Subcutaneous adipose tissue (tissue), 4 donors: ENCODE measurements around the gene OR5AK2. TPM values are rescaled to one million over a fixed set of nuclear protein-coding genes. Genes with fewer than 3 reads are reported as not detected.

Source experiments
- CTCF ChIP-seq: fragments of 450-650 bp; IDR thresholded peaks from one replicate; pipeline ENCODE4 v1.5.1; 2016; ENCODE audit warnings: low read depth, mild to moderate bottlenecking, control low read depth, antibody characterized with exemption, moderate library complexity
- total RNA-seq, 4 donors: library from RNA; depleted of rRNA; stranded (reverse); fragments of >200 nt; gene quantifications; one replicate each; pipeline ENCODE4 v1.1.0, GENCODE V29; 2016

Gene OR5AK2
- total RNA-seq, 4 donors from 2014 or later: not detected

GRCh38 chr11:56990702-56991101 is 2.0 kb downstream of the OR5AK2 start:
- TF ChIP-seq CTCF: no peak

GRCh38 chr11:56994532-56994931 is 5.8 kb downstream of the OR5AK2 start:
- no peak for TF ChIP-seq CTCF

GRCh38 chr11:57001674-57002401 is 13.1 kb downstream of the OR5AK2 start:
- no peak for TF ChIP-seq CTCF

GRCh38 chr11:57008373-57008772 is 19.7 kb downstream of the OR5AK2 start:
- no peak for TF ChIP-seq CTCF

GRCh38 chr11:57015679-57016078 is 27.0 kb downstream of the OR5AK2 start:
- no peak for TF ChIP-seq CTCF

GRCh38 chr11:57031556-57031955 is 42.8 kb downstream of the OR5AK2 start:
- TF ChIP-seq CTCF: no peak

Other genes with a start within 250 kb of the OR5AK2 start
- not detected for gene OR9G4, start 240.2 kb upstream of the OR5AK2 start, total RNA-seq
- not detected for gene LRRC55, start 193.0 kb downstream of the OR5AK2 start, total RNA-seq
- 1 to 10 TPM in 3 of 4 donors, under 1 TPM in 1; 0.82 to 1.7 (median 1.1) TPM for gene APLNR, start 248.3 kb downstream of the OR5AK2 start, total RNA-seq